GM19468 (cell line): ENCODE results near the gene MIA2.
"Not testable (repeated sequence)": the region's sequence is repeated elsewhere in the genome, so short reads cannot be mapped to it uniquely, and the experiment has no call there.

Source experiments
- ATAC-seq: cut with Tn5 transposase; IDR thresholded peaks from one replicate; pipeline ENCODE4 v1.9.1; 2021; ENCODE audit warnings: mild to moderate bottlenecking, moderate library complexity, moderate number of reproducible peaks; ENCODE audit not compliant: unreplicated experiment; ENCODE audit errors: extremely low read depth

Gene MIA2

GRCh38 chr14:39233680-39234326 is at the start of gene MIA2:
TSS of gene MIA2 (plus strand) at chr14:39233915. CDS start at chr14:39234115, 200 bp downstream.
- ATAC-seq = no peak

- ATAC-seq = no peak
These were observed 49.0 kb upstream of the MIA2 start for GRCh38 chr14:39184628-39185255.

GRCh38 chr14:39185256-39186049 is 48.3 kb upstream of the MIA2 start:
- ATAC-seq = no peak

GRCh38 chr14:39186941-39187525 is 46.7 kb upstream of the MIA2 start:
- ATAC-seq = no peak

- no peak for ATAC-seq
These were observed 29.8 kb upstream of the MIA2 start for GRCh38 chr14:39203659-39204606.

- not testable (repeated sequence) for ATAC-seq
These were observed 26.3 kb upstream of the MIA2 start for GRCh38 chr14:39207430-39207829.

GRCh38 chr14:39211109-39211741 is 22.5 kb upstream of the MIA2 start:
- no peak for ATAC-seq

- ATAC-seq = no peak
These were observed 21.7 kb upstream of the MIA2 start for GRCh38 chr14:39212034-39212433.

GRCh38 chr14:39212693-39213092 is 21.0 kb upstream of the MIA2 start:
- ATAC-seq = no peak

GRCh38 chr14:39217214-39217879 is 16.4 kb upstream of the MIA2 start:
- ATAC-seq = no peak

- ATAC-seq = no peak
These were observed 15.4 kb upstream of the MIA2 start for GRCh38 chr14:39218171-39218769.

GRCh38 chr14:39219075-39219499 is 14.6 kb upstream of the MIA2 start:
- ATAC-seq = no peak

- not testable (repeated sequence) for ATAC-seq
These were observed 13.2 kb upstream of the MIA2 start for GRCh38 chr14:39220473-39220872.

GRCh38 chr14:39228044-39228443 is 5.7 kb upstream of the MIA2 start:
- no peak for ATAC-seq

GRCh38 chr14:39228509-39229221 is 5.0 kb upstream of the MIA2 start:
- no peak for ATAC-seq

GRCh38 chr14:39229222-39229543 is 4.5 kb upstream of the MIA2 start:
- ATAC-seq = peak; percentile 25

- ATAC-seq = no peak
These were observed 4.1 kb upstream of the MIA2 start for GRCh38 chr14:39229601-39230110.
